Measurements from ENCODE around the gene RAD18. TPM values are rescaled to one million over a fixed set of nuclear protein-coding genes. Genes with fewer than 3 reads are reported as not detected.

RAD18 gene
- polyA plus RNA-seq, 1 donor from 2014 or later, result 4.7 TPM

GRCh38 chr3:8871306-8871705 is 92.0 kb downstream of the RAD18 start:
- H3K9me3 ChIP-seq (ENCODE audit: low read length), result no peaks in the 10 kb centered on the region
- no peak overlapping the region for H3K4me2 ChIP-seq (ENCODE audit: low read length)
- H3K79me2 ChIP-seq (replicated peaks; ENCODE audit: insufficient read depth, low read length), result no peaks in the 10 kb centered on the region
- H3K9ac ChIP-seq (ENCODE audit: low read length), result no peak overlapping the region
- H3K27me3 ChIP-seq (ENCODE audit: insufficient read depth, low read depth, low read length), result no peaks in the 10 kb centered on the region
- H3F3A ChIP-seq (ENCODE audit: insufficient read depth, low read length, poor library complexity, severe bottlenecking), result no peaks in the 10 kb centered on the region
- H3K27ac ChIP-seq (ENCODE audit: low read length), result no peak overlapping the region
- H3K9me2 ChIP-seq (ENCODE audit: insufficient read depth, low read length), result no peaks in the 10 kb centered on the region
- H4K20me1 ChIP-seq (ENCODE audit: insufficient read depth), result no peaks in the 10 kb centered on the region
- no peak overlapping the region for H3K4me3 ChIP-seq (ENCODE audit: low read length)
- TF ChIP-seq SMC3 (conservative IDR thresholded peaks at IDR 0.05; ENCODE audit: poor library complexity) (no peak), CTCF (IDR thresholded peaks at IDR 0.05; ENCODE audit: poor library complexity, severe bottlenecking) (no peak), RAD21 (conservative IDR thresholded peaks at IDR 0.05) (no peak), EZH2 (IDR thresholded peaks at IDR 0.05; ENCODE audit: borderline replicate concordance, insufficient read depth, low read length, poor library complexity, severe bottlenecking) (no peak), TAF1 (IDR thresholded peaks at IDR 0.05; ENCODE audit: low read depth) (no peak), POLR2AphosphoS5 (IDR thresholded peaks at IDR 0.05) (no peak), MXI1 (conservative IDR thresholded peaks at IDR 0.05; ENCODE audit: poor library complexity, severe bottlenecking) (no peak), EP300 (conservative IDR thresholded peaks at IDR 0.05; ENCODE audit: poor library complexity, severe bottlenecking) (no peak), REST (IDR thresholded peaks at IDR 0.05; ENCODE audit: borderline replicate concordance) (no peak)
- no peaks in the 10 kb centered on the region for H3K36me3 ChIP-seq (ENCODE audit: insufficient read depth, low read length)
- no peak overlapping the region for H2AFZ ChIP-seq (ENCODE audit: low read depth, low read length)

GRCh38 chr3:8870134-8870533 is 93.1 kb downstream of the RAD18 start:
- Histone ChIP-seq H3K27me3 (ENCODE audit: insufficient read depth, low read depth, low read length) (no peaks in the 10 kb centered on the region), H3K79me2 (replicated peaks; ENCODE audit: insufficient read depth, low read length) (no peaks in the 10 kb centered on the region), H3K9ac (ENCODE audit: low read length) (no peak overlapping the region), H3F3A (ENCODE audit: insufficient read depth, low read length, poor library complexity, severe bottlenecking) (no peaks in the 10 kb centered on the region), H3K4me2 (ENCODE audit: low read length) (no peak overlapping the region), H3K4me3 (ENCODE audit: low read length) (no peak overlapping the region), H2AFZ (ENCODE audit: low read depth, low read length) (no peak overlapping the region), H3K9me2 (ENCODE audit: insufficient read depth, low read length) (no peaks in the 10 kb centered on the region), H3K27ac (ENCODE audit: low read length) (no peak overlapping the region), H4K20me1 (ENCODE audit: insufficient read depth) (no peaks in the 10 kb centered on the region), H3K36me3 (ENCODE audit: insufficient read depth, low read length) (no peaks in the 10 kb centered on the region), H3K9me3 (ENCODE audit: low read length) (no peaks in the 10 kb centered on the region)
- no peak for TF ChIP-seq SMC3 (conservative IDR thresholded peaks at IDR 0.05; ENCODE audit: poor library complexity)
- TF ChIP-seq RAD21 (conservative IDR thresholded peaks at IDR 0.05), result no peak
- TF ChIP-seq EZH2 (IDR thresholded peaks at IDR 0.05; ENCODE audit: borderline replicate concordance, insufficient read depth, low read length, poor library complexity, severe bottlenecking), result no peak

- Histone ChIP-seq H3K27me3 (ENCODE audit: insufficient read depth, low read depth, low read length) (no peaks in the 10 kb centered on the region), H3F3A (ENCODE audit: insufficient read depth, low read length, poor library complexity, severe bottlenecking) (no peaks in the 10 kb centered on the region), H3K4me3 (ENCODE audit: low read length) (no peak overlapping the region), H2AFZ (ENCODE audit: low read depth, low read length) (no peak overlapping the region), H3K9me2 (ENCODE audit: insufficient read depth, low read length) (no peaks in the 10 kb centered on the region), H3K79me2 (replicated peaks; ENCODE audit: insufficient read depth, low read length) (no peaks in the 10 kb centered on the region), H3K9ac (ENCODE audit: low read length) (no peak overlapping the region), H3K9me3 (ENCODE audit: low read length) (no peaks in the 10 kb centered on the region), H3K4me2 (ENCODE audit: low read length) (no peak overlapping the region), H4K20me1 (ENCODE audit: insufficient read depth) (no peaks in the 10 kb centered on the region), H3K27ac (ENCODE audit: low read length) (no peak overlapping the region), H3K36me3 (ENCODE audit: insufficient read depth, low read length) (no peaks in the 10 kb centered on the region)
- TF ChIP-seq SMC3 (conservative IDR thresholded peaks at IDR 0.05; ENCODE audit: poor library complexity), result no peak
- no peak for TF ChIP-seq EP300 (conservative IDR thresholded peaks at IDR 0.05; ENCODE audit: poor library complexity, severe bottlenecking)
- no peak for TF ChIP-seq TAF1 (IDR thresholded peaks at IDR 0.05; ENCODE audit: low read depth)
- TF ChIP-seq CTCF (IDR thresholded peaks at IDR 0.05; ENCODE audit: poor library complexity, severe bottlenecking), result no peak
- TF ChIP-seq RAD21 (conservative IDR thresholded peaks at IDR 0.05), result no peak
- TF ChIP-seq REST (IDR thresholded peaks at IDR 0.05; ENCODE audit: borderline replicate concordance), result no peak
- no peak for TF ChIP-seq POLR2AphosphoS5 (IDR thresholded peaks at IDR 0.05)
- no peak for TF ChIP-seq MXI1 (conservative IDR thresholded peaks at IDR 0.05; ENCODE audit: poor library complexity, severe bottlenecking)
- TF ChIP-seq EZH2 (IDR thresholded peaks at IDR 0.05; ENCODE audit: borderline replicate concordance, insufficient read depth, low read length, poor library complexity, severe bottlenecking), result no peak
These were observed 93.7 kb downstream of the RAD18 start for GRCh38 chr3:8869613-8870012.
